ENCODE results near the gene TRAPPC14.

TRAPPC14 gene

DNA sequence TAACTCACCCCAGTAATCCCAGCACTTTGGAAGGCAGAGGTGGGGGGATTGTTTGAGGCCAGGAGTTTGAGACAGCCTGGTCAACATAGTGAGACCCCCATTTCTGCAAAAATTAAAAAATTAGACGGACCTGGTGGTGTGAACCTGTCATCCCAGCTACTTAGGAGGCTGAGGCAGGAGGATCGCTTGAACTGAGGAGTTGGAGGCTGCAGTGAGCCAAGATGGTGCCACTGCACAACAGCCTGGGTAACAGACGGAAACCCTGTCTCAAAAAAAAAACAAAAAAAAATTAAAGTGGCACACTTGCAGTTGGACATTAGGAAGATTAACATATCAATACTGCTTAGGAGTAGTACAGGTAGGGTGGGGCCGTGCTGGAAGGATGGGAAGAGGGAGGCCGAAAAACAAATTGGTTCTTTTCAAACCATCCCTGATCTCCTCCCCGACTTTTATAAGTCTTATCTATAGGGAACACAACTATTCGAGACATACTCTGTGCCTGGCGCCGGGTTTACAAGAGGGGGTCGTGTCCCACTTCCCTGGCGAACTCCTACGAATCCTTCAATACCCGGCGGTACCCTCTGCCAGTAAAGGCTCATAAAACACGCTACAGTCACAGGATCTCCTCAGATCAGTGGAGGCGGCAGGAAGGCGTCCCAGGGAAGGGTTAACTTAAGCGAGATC lies 40.0 kb downstream of the TRAPPC14 start:
- TF ChIP-seq, protein P1, sequence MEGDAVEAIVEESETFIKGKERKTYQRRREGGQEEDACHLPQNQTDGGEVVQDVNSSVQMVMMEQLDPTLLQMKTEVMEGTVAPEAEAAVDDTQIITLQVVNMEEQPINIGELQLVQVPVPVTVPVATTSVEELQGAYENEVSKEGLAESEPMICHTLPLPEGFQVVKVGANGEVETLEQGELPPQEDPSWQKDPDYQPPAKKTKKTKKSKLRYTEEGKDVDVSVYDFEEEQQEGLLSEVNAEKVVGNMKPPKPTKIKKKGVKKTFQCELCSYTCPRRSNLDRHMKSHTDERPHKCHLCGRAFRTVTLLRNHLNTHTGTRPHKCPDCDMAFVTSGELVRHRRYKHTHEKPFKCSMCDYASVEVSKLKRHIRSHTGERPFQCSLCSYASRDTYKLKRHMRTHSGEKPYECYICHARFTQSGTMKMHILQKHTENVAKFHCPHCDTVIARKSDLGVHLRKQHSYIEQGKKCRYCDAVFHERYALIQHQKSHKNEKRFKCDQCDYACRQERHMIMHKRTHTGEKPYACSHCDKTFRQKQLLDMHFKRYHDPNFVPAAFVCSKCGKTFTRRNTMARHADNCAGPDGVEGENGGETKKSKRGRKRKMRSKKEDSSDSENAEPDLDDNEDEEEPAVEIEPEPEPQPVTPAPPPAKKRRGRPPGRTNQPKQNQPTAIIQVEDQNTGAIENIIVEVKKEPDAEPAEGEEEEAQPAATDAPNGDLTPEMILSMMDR (conservative IDR thresholded peaks at IDR 0.05; ENCODE audit: low read depth, low read length): no peak
- peak overlapping the region; percentile 39 for H3K4me3 ChIP-seq (IDR thresholded peaks at IDR 0.05; ENCODE audit: insufficient read depth, low read depth, low read length)
- H4K20me1 ChIP-seq (ENCODE audit: insufficient read depth): no peaks in the 10 kb centered on the region
- peak overlapping the region; percentile 87 for H3K9ac ChIP-seq
- H3K27ac ChIP-seq: peak overlapping the region; percentile 89
- peak overlapping the region; percentile 90 for H2AFZ ChIP-seq (ENCODE audit: low read depth)
- peaks cover 17% of the 10 kb centered on the region for H3K4me1 ChIP-seq (ENCODE audit: low read depth, poor library complexity, severe bottlenecking)
- 0 out of 2 replicates have a peak, but pooled peaks cover 3% of the 10 kb centered on the region for H3K36me3 ChIP-seq (ENCODE audit: insufficient read depth)
- H3K79me2 ChIP-seq (ENCODE audit: insufficient read depth, low read depth): peaks cover 9% of the 10 kb centered on the region; the same call in 1 of the 2 replicates
- H3K4me2 ChIP-seq: peak overlapping the region; percentile 80
- H3K27me3 ChIP-seq (ENCODE audit: insufficient read depth, low read depth): no peaks in the 10 kb centered on the region

DNA sequence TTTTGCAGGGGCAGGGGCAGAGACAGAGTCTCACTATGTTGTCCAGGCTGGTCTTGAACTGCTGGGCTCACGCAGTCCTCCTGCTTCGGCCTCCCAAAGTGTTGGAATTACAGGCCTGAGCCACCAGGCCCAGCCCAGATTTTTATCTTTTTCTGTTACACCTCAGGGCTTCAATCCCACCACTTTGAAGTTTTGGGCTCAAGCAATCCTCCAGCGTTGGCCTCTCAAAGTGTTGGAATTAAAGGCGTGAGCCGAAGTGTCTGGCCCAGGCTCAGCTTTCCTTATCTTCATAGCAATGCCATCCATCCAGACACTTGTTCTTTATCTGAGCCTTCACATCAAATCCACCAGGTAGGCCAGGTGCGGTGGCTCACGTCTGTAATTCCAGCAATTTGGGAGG lies 43.5 kb downstream of the TRAPPC14 start:
- H3K79me2 ChIP-seq (ENCODE audit: insufficient read depth, low read depth): peaks cover 9% of the 10 kb centered on the region; the same call in 1 of the 2 replicates
- peaks cover 3% of the 10 kb centered on the region; the same call in 1 of the 2 replicates for H3K36me3 ChIP-seq (ENCODE audit: insufficient read depth)
- H3K4me3 ChIP-seq (IDR thresholded peaks at IDR 0.05; ENCODE audit: insufficient read depth, low read depth, low read length): no peak overlapping the region
- H3K4me2 ChIP-seq: no peak overlapping the region
- H3K27me3 ChIP-seq (ENCODE audit: insufficient read depth, low read depth): no peaks in the 10 kb centered on the region
- H3K4me1 ChIP-seq (ENCODE audit: low read depth, poor library complexity, severe bottlenecking): peaks cover 6% of the 10 kb centered on the region
- no peaks in the 10 kb centered on the region for H4K20me1 ChIP-seq (ENCODE audit: insufficient read depth)
- TF ChIP-seq, protein P1 (conservative IDR thresholded peaks at IDR 0.05; ENCODE audit: low read depth, low read length): no peak
- no peak overlapping the region for H3K9ac ChIP-seq
- H3K27ac ChIP-seq: no peak overlapping the region
- H2AFZ ChIP-seq (ENCODE audit: low read depth): no peak overlapping the region

DNA sequence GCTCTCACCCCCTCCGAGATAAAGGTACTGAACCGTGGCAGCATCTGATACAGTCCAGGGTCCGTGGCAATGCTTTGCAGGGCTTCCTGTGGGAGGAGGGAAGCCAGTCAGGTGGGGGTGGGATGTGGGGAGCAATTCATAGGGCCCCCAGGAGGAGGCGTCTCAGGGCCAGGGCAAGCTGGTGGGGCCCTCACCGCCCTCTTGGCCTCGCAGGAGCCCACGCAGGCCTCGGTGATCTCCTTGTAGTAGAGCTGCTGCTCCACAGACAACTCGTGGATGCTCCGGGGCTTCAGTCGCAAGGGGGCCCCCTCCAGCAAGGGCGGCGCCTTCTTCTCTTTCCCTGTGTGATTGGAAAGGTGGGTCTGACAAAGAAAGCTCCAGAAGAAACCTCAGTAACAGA lies 46.6 kb downstream of the TRAPPC14 start:
- no peak overlapping the region for H2AFZ ChIP-seq (ENCODE audit: low read depth)
- H3K27me3 ChIP-seq (ENCODE audit: insufficient read depth, low read depth): no peaks in the 10 kb centered on the region
- no peak overlapping the region for H3K27ac ChIP-seq
- H3K4me2 ChIP-seq: no peak overlapping the region
- H3K4me1 ChIP-seq (ENCODE audit: low read depth, poor library complexity, severe bottlenecking): no peaks in the 10 kb centered on the region
- peaks cover 3% of the 10 kb centered on the region; the same call in 1 of the 2 replicates for H3K36me3 ChIP-seq (ENCODE audit: insufficient read depth)
- H3K79me2 ChIP-seq (ENCODE audit: insufficient read depth, low read depth): no peaks in the 10 kb centered on the region
- no peak overlapping the region for H3K4me3 ChIP-seq (IDR thresholded peaks at IDR 0.05; ENCODE audit: insufficient read depth, low read depth, low read length)
- TF ChIP-seq, protein P1 (conservative IDR thresholded peaks at IDR 0.05; ENCODE audit: low read depth, low read length): no peak
- H4K20me1 ChIP-seq (ENCODE audit: insufficient read depth): no peaks in the 10 kb centered on the region
- H3K9ac ChIP-seq: no peak overlapping the region

DNA sequence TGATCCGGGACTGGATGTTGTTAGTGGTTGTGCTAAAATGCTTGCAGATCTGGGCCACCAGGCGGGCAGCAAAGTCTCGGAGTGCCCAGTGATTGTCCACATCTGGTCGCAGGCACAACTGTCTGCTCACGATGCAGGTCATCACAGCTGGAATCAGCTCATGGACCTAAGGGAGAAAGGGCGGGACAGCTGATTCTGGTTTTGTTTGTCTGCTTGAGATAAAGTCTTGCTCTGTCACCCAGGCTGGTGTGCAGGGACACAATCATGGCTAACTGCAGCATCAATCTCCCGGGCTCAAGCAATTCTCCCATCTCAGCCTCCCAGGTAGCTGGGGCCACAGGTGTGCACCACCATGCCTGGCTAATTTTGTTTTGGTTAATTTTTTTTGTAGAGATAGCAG lies 47.4 kb downstream of the TRAPPC14 start:
- TF ChIP-seq, protein P1 (conservative IDR thresholded peaks at IDR 0.05; ENCODE audit: low read depth, low read length): no peak
- Histone ChIP-seq H3K4me2 (no peak overlapping the region), H4K20me1 (ENCODE audit: insufficient read depth) (no peaks in the 10 kb centered on the region), H3K36me3 (ENCODE audit: insufficient read depth) (peaks cover 3% of the 10 kb centered on the region; the same call in 1 of the 2 replicates), H3K79me2 (ENCODE audit: insufficient read depth, low read depth) (no peaks in the 10 kb centered on the region), H3K4me1 (ENCODE audit: low read depth, poor library complexity, severe bottlenecking) (no peaks in the 10 kb centered on the region), H3K4me3 (IDR thresholded peaks at IDR 0.05; ENCODE audit: insufficient read depth, low read depth, low read length) (no peak overlapping the region), H3K9ac (no peak overlapping the region), H3K27ac (no peak overlapping the region), H3K27me3 (ENCODE audit: insufficient read depth, low read depth) (no peaks in the 10 kb centered on the region), H2AFZ (ENCODE audit: low read depth) (no peak overlapping the region)
